Sigmoid colon (tissue), 3 donors: ENCODE measurements around the gene C4orf33.

Source experiments
- POLR2A ChIP-seq, 2 donors: fragments of 450-650 bp; IDR thresholded peaks; one replicate each; pipeline ENCODE4 v1.6.1; 2016; ENCODE audit warnings: antibody characterized with exemption in 2 of 2, mild to moderate bottlenecking in 2 of 2, moderate library complexity in 2 of 2
- TF ChIP-seq, protein P1 (sequence below), 4 experiments: fragments of 450-650 bp in 3 of 4; fragments of 200-600 bp in 1 of 4; IDR thresholded peaks; one replicate each; pipeline ENCODE4 v1.5.1; 2016 to 2019; ENCODE audit warnings: antibody characterized with exemption in 4 of 4, mild to moderate bottlenecking in 3 of 4, moderate library complexity in 2 of 4

DNA sequence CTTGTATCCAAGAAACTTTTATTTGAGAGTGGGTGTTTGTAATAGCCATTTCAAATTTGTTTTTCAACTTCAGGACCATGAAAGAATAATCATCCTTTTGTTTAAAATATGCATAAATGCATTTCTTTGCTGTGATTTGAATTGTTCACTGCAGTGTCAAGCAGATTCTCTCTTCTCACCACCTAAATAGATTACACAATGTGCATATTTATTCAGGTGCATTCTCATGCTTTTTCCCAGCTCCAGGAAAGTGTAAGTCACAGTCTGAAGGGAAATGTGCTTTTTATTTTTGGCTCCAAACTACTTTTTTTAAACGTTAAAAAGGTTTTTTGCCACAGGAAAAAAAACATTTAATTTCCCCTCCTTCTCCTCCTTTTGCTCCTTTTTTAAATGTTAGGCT is 17.5 kb downstream of the C4orf33 start:
- TF ChIP-seq, protein P1, sequence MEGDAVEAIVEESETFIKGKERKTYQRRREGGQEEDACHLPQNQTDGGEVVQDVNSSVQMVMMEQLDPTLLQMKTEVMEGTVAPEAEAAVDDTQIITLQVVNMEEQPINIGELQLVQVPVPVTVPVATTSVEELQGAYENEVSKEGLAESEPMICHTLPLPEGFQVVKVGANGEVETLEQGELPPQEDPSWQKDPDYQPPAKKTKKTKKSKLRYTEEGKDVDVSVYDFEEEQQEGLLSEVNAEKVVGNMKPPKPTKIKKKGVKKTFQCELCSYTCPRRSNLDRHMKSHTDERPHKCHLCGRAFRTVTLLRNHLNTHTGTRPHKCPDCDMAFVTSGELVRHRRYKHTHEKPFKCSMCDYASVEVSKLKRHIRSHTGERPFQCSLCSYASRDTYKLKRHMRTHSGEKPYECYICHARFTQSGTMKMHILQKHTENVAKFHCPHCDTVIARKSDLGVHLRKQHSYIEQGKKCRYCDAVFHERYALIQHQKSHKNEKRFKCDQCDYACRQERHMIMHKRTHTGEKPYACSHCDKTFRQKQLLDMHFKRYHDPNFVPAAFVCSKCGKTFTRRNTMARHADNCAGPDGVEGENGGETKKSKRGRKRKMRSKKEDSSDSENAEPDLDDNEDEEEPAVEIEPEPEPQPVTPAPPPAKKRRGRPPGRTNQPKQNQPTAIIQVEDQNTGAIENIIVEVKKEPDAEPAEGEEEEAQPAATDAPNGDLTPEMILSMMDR (IDR thresholded peaks at IDR 0.05): no peak
- no peak for TF ChIP-seq POLR2A (IDR thresholded peaks at IDR 0.05)
